ENCODE results near the gene CNTN4. TPM values are rescaled to one million over a fixed set of nuclear protein-coding genes. Genes with fewer than 3 reads are reported as not detected.

The CNTN4 gene
- total RNA-seq, 3 donors from 2014 or later (not counting 1 experiment from before 2014, with no cell fraction given): not detected

DNA sequence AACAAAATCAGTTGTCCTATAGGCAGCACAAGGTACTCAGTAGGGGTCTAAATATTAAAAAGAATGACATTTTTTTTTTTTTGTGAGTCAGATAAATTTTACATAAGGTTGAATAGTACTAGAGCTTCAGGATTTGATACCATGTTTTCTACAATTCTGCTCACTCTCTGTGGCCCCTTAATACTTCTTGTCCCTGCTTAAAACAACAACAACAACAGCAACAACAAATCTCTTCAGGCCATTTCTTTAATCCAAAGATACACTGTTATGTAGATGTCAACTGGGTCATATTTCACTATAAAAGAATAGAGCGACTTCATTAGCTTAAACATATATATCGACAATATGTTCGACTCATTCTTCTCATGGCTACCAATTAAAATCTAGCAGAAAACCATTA, 1008.5 kb downstream of the CNTN4 start:
- TF ChIP-seq CTCF (IDR thresholded peaks at IDR 0.05): no peak
- WGBS (ENCODE audit: insufficient coverage): no CpG with 5 or more reads among the region's 3 CpGs
- no peak for DNase-seq
- Mint-ChIP-seq H3K36me3 (no peaks in the 10 kb centered on the region), H3K27ac (no peak overlapping the region), H3K9me3 (no peaks in the 10 kb centered on the region), H3K27me3 (ENCODE audit: low read depth in 2 of 2) (peaks cover 13 to 35% of the 10 kb centered on the region in 2 donors), H3K4me1 (no peaks in the 10 kb centered on the region), H3K4me3 (no peak overlapping the region)
- no peak overlapping the region for H3K27ac ChIP-seq (ENCODE audit: low read length)
- no peaks in the 10 kb centered on the region for H3K9me3 ChIP-seq (ENCODE audit: control insufficient read depth, insufficient read depth, low read length)
- intact Hi-C loops (cut with micrococcal nuclease): no loop called here
- H3K4me3 ChIP-seq (ENCODE audit: low read length): no peak overlapping the region
- peaks cover 2% of the 10 kb centered on the region for H3K27me3 ChIP-seq (ENCODE audit: control insufficient read depth, insufficient read depth, low read length)
- peaks cover 7% of the 10 kb centered on the region for H3K4me1 ChIP-seq (ENCODE audit: control insufficient read depth, insufficient read depth, low read length)
- ATAC-seq: no peak
- H3K36me3 ChIP-seq (ENCODE audit: control insufficient read depth, insufficient read depth, low read length): no peaks in the 10 kb centered on the region
